GM12892 (cell line): ENCODE measurements around the gene CRK.
"Not testable (repeated sequence)": the region's sequence is repeated elsewhere in the genome, so short reads cannot be mapped to it uniquely, and the experiment has no call there.

Source experiments
- DNase-seq: peaks from one replicate; pipeline ENCODE4 v3.0.0; 2011; ENCODE audit not compliant: insufficient read length
- FAIRE-seq: peaks from 2 replicates; lab custom pipeline; 2011; peaks lifted over from hg19 to GRCh38; lab: Jason Lieb, UNC
- POLR2A ChIP-seq: IDR thresholded peaks from 2 replicates; pipeline ENCODE4 v1.6.1; 2011; ENCODE audit warnings: low read depth, low read length, control low read depth
- POLR2AphosphoS5 ChIP-seq: IDR thresholded peaks from 2 replicates; pipeline ENCODE4 v1.6.1; 2011; ENCODE audit warnings: low read depth, low read length, control low read depth
- TAF1 ChIP-seq: IDR thresholded peaks from 2 replicates; pipeline ENCODE4 v1.6.1; 2011; ENCODE audit warnings: low read depth, mild to moderate bottlenecking, control low read depth, low read length, borderline replicate concordance

CRK gene

GRCh38 chr17:1455291-1455796, 688 bp downstream of the CRK start:
- no peak for DNase-seq
- TF ChIP-seq POLR2AphosphoS5 (no peak; the same call in 1 of the 2 replicates), POLR2A (no peak), TAF1 (no peak)
- FAIRE-seq = peak; percentile 81

GRCh38 chr17:1454541-1454940, 1.5 kb downstream of the CRK start:
- TF ChIP-seq TAF1 (no peak), POLR2A (no peak), POLR2AphosphoS5 (no peak)
- DNase-seq (no peak), FAIRE-seq (no peak)

GRCh38 chr17:1453694-1454093, 2.3 kb downstream of the CRK start:
- not testable (repeated sequence) for FAIRE-seq, DNase-seq

GRCh38 chr17:1452836-1453235, 3.2 kb downstream of the CRK start:
- DNase-seq = no peak
- no peak for TF ChIP-seq POLR2AphosphoS5
- TF ChIP-seq TAF1 = no peak
- no peak for TF ChIP-seq POLR2A
- FAIRE-seq = no peak

GRCh38 chr17:1450261-1450660, 5.8 kb downstream of the CRK start:
- FAIRE-seq, DNase-seq: not testable (repeated sequence)

- DNase-seq (no peak), FAIRE-seq (no peak)
These were observed 6.5 kb downstream of the CRK start for GRCh38 chr17:1449412-1449967.

GRCh38 chr17:1447052-1447451, 9.0 kb downstream of the CRK start:
- TF ChIP-seq POLR2AphosphoS5 (no peak), POLR2A (no peak), TAF1 (no peak)
- no peak for FAIRE-seq
- no peak for DNase-seq

More at GRCh38 chr17:1449412-1449967, 6.5 kb downstream of the CRK start:
- TF ChIP-seq POLR2AphosphoS5 (no peak), TAF1 (no peak), POLR2A (no peak)

GRCh38 chr17:1446201-1446600, 9.8 kb downstream of the CRK start:
- no peak for TF ChIP-seq POLR2AphosphoS5
- TF ChIP-seq TAF1 = no peak
- no peak for TF ChIP-seq POLR2A
- FAIRE-seq = no peak
- DNase-seq = no peak

- not testable (repeated sequence) for FAIRE-seq
These were observed 10.3 kb downstream of the CRK start for GRCh38 chr17:1445695-1446094.

GRCh38 chr17:1442721-1443120, 13.3 kb downstream of the CRK start:
- not testable (repeated sequence) for FAIRE-seq

More at GRCh38 chr17:1445695-1446094, 10.3 kb downstream of the CRK start:
- DNase-seq = not testable (repeated sequence)

GRCh38 chr17:1442187-1442586, 13.8 kb downstream of the CRK start:
- TF ChIP-seq POLR2A (no peak), TAF1 (no peak), POLR2AphosphoS5 (no peak)
- FAIRE-seq (no peak), DNase-seq (no peak)

More at GRCh38 chr17:1442721-1443120, 13.3 kb downstream of the CRK start:
- DNase-seq = not testable (repeated sequence)

GRCh38 chr17:1440921-1441320, 15.1 kb downstream of the CRK start:
- TF ChIP-seq TAF1 = no peak
- no peak for TF ChIP-seq POLR2AphosphoS5
- TF ChIP-seq POLR2A = no peak
- DNase-seq = no peak

GRCh38 chr17:1438593-1439083, 17.4 kb downstream of the CRK start:
- DNase-seq = no peak
- FAIRE-seq = no peak
- TF ChIP-seq POLR2AphosphoS5 = no peak
- TF ChIP-seq TAF1 = no peak
- no peak for TF ChIP-seq POLR2A

More at GRCh38 chr17:1440921-1441320, 15.1 kb downstream of the CRK start:
- no peak for FAIRE-seq
